ENCODE results near the gene NRG3. TPM values are rescaled to one million over a fixed set of nuclear protein-coding genes. Genes with fewer than 3 reads are reported as not detected.

The NRG3 gene
- total and polyA plus RNA-seq, 2 of the 8 experiments (the other 6 are each of a cell fraction or from before 2014, with no cell fraction given): 4.2 to 5.0 TPM

DNA sequence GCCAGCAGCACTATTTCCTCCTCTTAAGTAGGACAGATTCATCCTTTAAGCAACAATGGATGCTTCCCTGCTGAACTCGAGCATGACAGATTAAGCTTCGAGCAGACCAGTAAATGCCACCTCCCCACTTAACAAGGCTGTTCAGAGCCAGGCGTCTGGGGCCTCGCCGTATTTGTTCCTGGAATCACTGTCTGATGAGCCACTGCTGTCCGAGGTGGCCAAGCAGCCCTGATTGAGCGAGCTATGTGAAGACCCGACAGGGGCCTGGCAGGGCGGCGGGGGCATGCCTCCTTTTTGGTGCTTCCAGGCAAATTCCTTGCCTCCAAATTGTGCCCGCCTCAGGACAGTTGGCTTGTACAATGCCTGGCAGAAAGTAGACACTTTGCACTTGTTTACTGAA is 862.6 kb downstream of the NRG3 start (continued):
- TF ChIP-seq, protein P1, sequence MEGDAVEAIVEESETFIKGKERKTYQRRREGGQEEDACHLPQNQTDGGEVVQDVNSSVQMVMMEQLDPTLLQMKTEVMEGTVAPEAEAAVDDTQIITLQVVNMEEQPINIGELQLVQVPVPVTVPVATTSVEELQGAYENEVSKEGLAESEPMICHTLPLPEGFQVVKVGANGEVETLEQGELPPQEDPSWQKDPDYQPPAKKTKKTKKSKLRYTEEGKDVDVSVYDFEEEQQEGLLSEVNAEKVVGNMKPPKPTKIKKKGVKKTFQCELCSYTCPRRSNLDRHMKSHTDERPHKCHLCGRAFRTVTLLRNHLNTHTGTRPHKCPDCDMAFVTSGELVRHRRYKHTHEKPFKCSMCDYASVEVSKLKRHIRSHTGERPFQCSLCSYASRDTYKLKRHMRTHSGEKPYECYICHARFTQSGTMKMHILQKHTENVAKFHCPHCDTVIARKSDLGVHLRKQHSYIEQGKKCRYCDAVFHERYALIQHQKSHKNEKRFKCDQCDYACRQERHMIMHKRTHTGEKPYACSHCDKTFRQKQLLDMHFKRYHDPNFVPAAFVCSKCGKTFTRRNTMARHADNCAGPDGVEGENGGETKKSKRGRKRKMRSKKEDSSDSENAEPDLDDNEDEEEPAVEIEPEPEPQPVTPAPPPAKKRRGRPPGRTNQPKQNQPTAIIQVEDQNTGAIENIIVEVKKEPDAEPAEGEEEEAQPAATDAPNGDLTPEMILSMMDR (IDR thresholded peaks at IDR 0.05; ENCODE audit: control extremely low read depth in 1 of 3, insufficient read depth in 1 of 3, low read depth in 1 of 3, low read length in 3 of 3): no peak
- TF ChIP-seq RFX5 (IDR thresholded peaks at IDR 0.05; ENCODE audit: borderline replicate concordance, low read depth, low read length): no peak
- no peak for TF ChIP-seq BRCA1 (IDR thresholded peaks at IDR 0.05; ENCODE audit: low read depth, low read length)
- TF ChIP-seq POLR2AphosphoS5 (IDR thresholded peaks at IDR 0.05; ENCODE audit: low read depth, low read length): no peak
